Fibroblast of skin of right biceps (primary cell): ENCODE data around the gene ATP2B3.
A peak's percentile ranks its signal among the peaks of the same experiment; 100 is the strongest.
"Not testable (repeated sequence)": the region's sequence is repeated elsewhere in the genome, so short reads cannot be mapped to it uniquely, and the experiment has no call there.

Source experiments
- DNase-seq: peaks from one replicate; pipeline ENCODE4 v3.0.0-alpha.2; 2013

The ATP2B3 gene

DNA sequence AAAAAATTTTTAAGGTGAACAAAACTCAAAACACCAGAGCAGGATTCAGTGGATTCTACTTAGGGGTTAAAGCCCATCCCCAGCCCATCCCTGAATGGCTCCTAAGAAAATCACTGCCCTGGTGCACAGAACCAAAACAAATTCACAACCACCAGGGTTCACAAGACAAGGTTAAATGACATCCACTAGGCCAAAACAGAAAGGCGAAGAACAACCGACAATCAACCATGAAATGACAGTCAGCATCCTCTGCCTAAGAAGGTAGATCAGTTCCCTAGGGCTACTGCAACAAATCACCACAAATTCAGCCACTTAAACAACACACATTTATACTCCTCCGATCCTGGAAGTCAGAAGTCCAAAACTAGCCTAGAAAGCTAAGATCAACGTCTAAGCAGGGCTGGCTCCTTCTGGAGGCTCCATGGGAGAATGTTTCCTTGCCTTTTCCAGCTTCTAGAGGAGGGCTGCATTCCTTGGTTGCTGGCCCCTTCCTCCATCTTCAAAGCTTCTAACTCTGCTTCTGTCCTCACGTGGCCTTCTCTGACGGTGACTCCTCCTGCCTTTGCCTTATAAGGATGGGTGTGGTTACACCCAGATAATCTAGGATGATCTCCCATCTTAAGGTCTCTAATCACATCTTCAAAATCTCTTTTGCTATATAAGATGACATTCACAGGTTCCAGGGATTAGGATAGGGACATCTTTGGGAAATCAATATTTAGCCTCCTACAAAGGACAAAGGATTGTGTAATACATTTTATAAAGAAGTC is 79.7 kb downstream of the ATP2B3 start:
- DNase-seq: no peak

DNA sequence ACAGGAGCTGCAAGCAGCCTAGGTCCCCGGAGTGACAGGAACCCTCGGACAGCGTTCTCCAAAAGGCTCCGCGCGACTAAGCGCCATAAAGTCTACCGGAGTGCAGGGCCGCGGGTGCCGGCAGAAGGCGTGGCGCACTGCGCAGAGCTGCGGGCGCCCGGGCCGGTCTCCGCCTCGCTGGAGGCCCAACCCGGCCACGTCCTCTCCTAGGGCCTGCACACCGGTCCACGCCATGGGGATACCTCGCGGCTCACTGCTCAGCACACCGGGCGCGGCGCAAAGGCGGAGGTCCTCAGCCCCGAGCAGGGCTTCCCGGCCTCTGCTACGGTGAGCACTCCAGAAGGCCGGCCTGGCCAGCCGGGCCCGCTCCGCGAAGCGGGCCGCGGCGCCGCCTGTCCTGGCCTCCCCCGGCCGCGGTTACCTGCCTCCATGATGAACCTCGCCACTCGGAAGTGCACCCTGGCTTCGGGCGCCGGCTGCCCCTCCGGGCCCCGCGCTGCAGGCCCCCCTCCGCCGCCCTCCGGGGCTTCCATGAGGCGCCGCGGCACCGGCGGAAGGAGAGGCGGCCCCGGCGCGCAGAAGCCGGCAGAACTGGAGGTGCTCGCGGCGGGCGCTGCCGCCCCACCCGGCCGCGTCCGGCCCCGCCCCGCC is 81.2 kb downstream of the ATP2B3 start, which contains the start of gene CCNQ:
TSS of gene CCNQ (minus strand) at position 599 of the 651 bp plus-strand sequence. CDS start at position 533, 66 bp downstream.
- peak; percentile 26 for DNase-seq

DNA sequence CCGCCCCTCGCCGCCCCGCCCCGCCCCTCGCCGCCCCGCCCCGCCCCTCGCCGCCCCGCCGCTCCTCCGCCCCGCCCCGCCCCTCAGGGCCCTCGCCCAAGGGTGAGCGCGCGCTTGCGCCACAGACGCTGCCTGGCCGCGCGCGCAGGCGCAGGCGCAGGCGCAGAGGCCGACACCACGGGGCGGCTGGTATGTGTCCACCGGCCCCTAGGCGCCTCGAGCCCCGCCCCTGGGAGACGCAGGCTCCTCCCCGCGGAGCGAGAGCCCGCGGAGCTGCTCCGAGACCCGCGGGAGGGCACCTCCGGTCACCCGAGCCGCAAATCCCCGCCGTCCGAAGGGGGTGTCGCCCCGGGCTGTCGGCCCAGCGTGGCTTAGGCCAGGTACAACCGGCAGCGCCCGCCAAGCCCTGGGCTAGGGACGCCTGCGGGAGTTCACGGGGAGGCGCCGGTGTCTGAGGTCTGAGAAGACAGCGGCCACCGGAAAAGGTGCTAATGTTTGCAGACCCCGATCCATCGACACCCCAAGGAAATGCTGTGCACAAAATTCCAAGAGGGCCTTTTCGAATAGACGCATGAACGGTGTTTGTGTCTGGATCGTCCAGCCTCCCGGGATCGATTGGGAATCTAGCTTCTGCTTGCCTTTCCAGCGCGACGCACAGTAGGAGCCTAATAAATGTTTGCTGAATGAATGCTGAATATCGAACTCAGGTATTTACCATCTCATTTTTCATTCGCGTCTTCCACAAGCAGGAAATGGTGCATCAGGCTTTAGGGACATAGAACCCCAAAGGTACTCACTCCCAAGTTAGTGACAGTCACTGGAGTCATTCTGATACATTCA is 82.0 kb downstream of the ATP2B3 start:
- DNase-seq: peak; percentile 88

- DNase-seq: no peak
These were observed 82.6 kb downstream of the ATP2B3 start for GRCh38 chrX:153600032-153600373.

DNA sequence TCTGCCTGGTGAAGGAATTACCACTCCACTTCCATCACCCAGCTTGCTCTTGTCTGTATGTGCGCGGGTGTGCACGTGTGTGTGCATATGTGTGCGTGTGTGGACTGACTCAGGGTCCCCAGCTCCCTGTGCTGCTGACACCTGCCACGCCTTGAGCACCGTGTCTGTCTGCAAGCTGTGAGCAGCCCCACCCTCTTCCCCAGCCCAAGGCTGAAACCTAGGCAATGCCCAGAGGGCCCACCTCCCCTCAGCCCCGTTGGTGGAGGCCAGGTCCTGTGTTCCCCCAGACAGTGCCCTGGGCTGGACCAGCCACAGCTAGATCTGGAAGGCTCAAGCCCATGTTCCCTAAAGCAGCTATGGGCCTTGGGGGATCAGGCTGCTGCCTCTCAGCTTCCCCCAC is 83.5 kb downstream of the ATP2B3 start:
- no peak for DNase-seq

DNA sequence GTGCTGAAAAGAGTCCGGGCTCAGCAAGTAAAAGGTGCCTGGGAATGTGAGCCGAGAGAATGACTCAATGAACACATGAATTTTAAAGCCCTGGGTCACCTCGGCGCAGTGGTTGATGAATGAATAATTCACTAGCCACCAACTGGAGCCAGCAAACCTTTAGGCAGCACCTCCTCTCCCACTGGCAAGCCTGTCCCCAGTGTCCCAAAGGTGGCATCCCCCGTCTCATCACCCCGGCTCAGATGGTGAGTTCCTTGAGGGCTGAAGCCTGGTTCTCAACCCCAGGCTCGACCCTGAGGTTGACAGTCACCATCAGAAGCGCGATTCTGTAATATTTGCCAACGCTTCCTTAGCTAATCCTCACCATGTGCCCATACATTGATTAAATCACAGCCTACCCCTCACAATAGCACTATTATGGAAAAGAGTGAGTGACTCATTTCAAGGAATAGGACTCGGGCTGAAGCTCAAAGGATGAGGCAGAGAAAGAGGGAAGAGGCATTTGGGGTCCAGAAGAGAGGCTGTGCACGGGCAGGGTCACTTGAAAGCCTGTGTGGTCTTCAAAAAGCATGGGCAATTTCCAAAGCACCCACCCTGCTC is 84.2 kb downstream of the ATP2B3 start:
- DNase-seq: no peak

DNA sequence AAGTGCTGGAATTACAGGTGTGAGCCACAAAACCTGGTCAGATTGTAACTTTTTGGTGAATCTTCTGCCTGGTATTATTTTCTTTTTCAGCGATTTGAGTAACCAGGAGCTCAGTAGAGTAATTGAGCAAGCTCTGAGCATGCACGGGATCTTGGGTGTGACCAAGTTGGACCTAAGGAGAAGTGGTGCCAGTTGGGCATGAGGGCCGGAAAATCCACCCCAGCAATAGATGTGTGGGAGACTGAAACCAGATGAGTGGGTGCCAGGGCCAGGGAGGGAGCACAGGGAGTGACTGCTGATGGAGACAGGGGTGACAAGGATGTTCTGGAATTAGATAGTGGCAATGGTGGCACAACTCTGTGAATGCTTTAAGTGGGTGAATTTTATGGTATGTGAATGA is 85.2 kb downstream of the ATP2B3 start:
- no peak for DNase-seq

DNA sequence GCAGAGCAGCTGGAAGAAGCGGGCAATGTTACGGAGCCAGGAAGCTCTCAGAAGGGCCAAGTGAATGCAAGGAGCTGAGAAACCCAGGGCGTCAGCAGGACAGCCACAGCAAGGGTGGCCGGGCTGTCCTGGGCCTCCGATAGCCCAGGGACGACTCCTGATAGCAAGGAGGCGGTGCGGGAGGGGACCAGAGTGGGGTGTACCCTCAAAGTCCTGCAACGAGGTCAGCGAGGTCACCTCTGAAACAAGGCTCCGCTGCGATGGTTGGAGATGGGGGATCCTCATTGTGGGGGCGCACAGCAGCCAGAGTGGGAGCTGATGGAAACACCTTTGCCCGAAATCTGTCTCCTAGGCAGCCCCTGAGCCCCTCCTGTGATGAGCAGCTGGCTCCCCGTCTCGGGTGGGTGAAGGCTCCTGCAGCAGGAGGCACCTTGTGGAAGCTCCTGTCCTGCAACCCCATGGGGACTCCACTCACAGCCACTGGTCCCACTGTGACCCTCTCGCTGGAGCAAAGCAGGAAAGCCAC is 85.8 kb downstream of the ATP2B3 start:
- DNase-seq: no peak

- DNase-seq: not testable (repeated sequence)
These were observed 87.4 kb downstream of the ATP2B3 start for GRCh38 chrX:153604666-153605380.

GRCh38 chrX:153606503-153606902 is 89.1 kb downstream of the ATP2B3 start:
- DNase-seq: no peak

DNA sequence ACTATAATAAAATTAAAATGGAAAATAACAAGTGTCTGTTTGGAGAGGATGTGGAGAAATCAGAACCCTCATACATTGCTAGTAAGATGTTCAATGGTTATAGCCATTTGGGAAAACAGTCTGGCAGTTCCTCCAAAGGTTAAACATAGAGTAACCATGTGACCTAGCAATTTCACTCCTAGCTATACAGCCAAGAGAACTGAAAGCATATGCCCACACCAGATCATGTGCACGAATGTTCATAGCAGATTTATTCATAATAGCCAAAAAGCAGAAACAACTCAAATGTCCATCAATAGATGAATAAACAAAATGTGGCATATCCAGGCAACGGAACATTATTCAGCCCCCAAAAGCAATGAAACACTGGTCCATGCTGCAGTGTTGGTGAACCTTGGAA is 90.9 kb downstream of the ATP2B3 start:
- DNase-seq: no peak

DNA sequence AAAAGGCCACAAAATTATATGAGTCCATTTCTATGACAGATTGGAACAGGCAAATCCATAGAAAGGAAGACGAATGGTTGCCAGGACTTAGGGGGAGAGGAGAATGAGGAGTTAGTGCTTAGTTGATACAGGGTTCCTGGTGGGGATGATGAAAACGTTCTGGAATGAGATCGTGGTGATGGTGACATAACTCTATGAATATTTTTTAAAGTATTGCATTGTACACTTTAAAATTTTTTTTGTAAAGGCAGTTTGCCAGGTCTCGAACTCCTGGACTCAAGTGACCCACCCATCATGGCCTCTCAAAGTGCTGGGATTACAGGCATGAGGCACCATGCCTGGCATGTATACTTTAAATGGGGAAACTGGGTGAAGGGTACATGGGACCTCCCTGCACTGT is 91.4 kb downstream of the ATP2B3 start:
- DNase-seq: peak; percentile 36

- peak; percentile 75 for DNase-seq
These were observed 92.7 kb downstream of the ATP2B3 start for GRCh38 chrX:153609917-153610835.

- DNase-seq: no peak
These were observed 93.4 kb downstream of the ATP2B3 start for GRCh38 chrX:153610836-153611213.

DNA sequence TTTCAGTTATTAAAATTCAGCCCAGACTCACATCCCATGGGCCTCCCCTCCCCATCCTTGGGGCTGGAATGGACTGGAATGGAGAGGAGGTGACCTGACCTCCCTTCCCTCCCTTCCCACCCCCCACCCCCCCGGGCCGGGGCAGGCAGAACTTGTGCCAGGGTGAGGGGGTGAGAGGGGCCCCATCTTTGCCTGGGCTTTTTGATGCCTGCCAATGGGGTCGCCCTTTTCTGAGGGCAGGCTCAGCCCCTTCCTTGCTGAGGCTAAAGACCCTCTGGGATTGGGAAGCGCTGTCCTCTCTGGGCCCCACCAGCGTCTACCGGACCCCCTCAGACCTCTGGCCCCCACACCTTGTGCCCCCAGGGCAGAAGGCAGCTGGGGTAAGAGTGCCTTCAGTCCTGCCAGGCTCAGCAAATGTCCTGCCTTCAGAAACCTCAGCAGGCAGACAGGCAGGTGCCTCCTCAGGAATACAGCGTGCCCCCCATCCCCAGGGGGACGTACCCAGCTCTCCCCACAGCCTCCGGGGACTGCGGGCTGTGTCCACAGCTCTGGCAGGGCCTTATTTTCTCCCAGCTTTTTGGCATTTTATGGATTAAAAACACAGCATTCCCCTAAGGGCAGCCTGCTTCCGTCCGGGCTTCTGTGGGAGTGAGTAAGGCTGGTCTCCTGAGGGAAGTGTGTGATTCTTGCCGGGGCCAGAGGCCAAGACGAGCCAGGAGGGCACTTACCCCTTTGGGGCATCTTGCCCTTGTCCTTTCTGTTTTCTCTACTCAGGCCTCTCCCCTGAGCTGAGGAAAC is 94.1 kb downstream of the ATP2B3 start:
- DNase-seq: no peak

DNA sequence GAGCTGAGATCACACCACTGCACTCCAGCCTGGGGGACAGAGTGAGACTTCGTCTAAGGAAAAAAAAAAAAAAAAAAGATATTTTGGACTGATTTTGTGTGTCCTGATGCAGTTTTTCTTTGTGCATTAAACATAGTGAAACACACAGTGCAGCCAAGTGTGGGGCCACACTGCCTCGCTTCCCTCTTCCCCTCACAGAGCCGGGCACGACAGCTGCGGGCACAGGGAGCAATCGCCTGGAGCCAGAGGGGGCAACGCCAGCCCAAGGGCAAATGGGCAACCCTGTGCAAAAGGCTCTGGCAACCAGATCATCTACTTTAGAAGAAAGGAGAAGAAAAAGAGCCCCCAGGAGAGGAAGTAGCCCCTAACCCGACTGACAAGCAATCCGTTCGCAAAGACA is 95.0 kb downstream of the ATP2B3 start:
- no peak for DNase-seq

- DNase-seq: no peak
These were observed 97.4 kb downstream of the ATP2B3 start for GRCh38 chrX:153614818-153615217.

- DNase-seq: no peak
These were observed 103.1 kb downstream of the ATP2B3 start for GRCh38 chrX:153620576-153620975.

GRCh38 chrX:153621949-153622598 is 104.6 kb downstream of the ATP2B3 start:
- DNase-seq: no peak
